ENCODE results near the gene GPR68. TPM values are rescaled to one million over a fixed set of nuclear protein-coding genes. Genes with fewer than 3 reads are reported as not detected.
A peak's percentile ranks its signal among the peaks of the same experiment; 100 is the strongest.

GPR68 gene, protein sequence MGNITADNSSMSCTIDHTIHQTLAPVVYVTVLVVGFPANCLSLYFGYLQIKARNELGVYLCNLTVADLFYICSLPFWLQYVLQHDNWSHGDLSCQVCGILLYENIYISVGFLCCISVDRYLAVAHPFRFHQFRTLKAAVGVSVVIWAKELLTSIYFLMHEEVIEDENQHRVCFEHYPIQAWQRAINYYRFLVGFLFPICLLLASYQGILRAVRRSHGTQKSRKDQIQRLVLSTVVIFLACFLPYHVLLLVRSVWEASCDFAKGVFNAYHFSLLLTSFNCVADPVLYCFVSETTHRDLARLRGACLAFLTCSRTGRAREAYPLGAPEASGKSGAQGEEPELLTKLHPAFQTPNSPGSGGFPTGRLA
- total RNA-seq (2014; rRNA removed; shearing (Covaris generic)) (0.13 and 0.85 TPM in 2 replicates), total RNA-seq (2022) (0.41 and 0.84 TPM in 2 replicates), Bru-seq, nascent RNA (percentile 26 among the genes with signal in this experiment), BruChase-seq, experiment 1, labeled RNA remaining after a 6-hour chase (percentile 23 among the genes with signal in this experiment), BruChase-seq, experiment 2, labeled RNA remaining after a 2-hour chase (percentile 27 among the genes with signal in this experiment)
- long read RNA-seq, partial matches to known transcripts, result 0 of 3 reads
- long read RNA-seq, other reads (novel, unspliced or antisense), result 3 of 3 reads

DNA sequence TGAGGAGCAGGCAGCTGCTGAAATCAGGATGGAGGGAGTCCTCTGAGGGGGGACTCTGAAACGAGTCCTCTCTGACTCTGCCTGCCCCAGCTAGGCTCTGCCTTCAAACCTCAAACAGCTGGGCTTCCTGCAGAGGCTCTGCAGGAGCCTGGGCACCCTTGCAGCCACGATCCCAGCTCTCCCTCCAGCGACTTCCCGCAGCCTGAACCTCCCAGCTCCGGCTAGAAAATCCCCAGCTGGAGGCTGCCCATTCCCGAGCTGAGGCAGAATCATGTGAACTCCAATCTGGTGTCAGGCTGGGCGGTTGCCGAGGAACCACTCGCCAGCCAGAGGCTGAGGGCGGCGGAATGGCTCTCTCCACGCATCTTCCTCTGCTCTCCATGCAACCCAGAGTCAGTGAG lies at the start of gene GPR68:
GPR68 (minus strand) TSS at position 204 of the 401 bp plus-strand sequence. CDS start 9,654 bp downstream, outside the sequence.
- H3K4me2 ChIP-seq (ENCODE audit: low read length), result peak within 1 kb of the TSS; percentile 87
- POLR2A ChIA-PET, result interaction anchor here (0.7 to 2.2 kb wide), 5 partner anchors 8 to 41 kb away, joined by 3 to 7 read pairs (median 4); no protein-coding TSS in a partner anchor
- DNase-seq (ENCODE audit: low spot score), result peak; percentile 50

DNA sequence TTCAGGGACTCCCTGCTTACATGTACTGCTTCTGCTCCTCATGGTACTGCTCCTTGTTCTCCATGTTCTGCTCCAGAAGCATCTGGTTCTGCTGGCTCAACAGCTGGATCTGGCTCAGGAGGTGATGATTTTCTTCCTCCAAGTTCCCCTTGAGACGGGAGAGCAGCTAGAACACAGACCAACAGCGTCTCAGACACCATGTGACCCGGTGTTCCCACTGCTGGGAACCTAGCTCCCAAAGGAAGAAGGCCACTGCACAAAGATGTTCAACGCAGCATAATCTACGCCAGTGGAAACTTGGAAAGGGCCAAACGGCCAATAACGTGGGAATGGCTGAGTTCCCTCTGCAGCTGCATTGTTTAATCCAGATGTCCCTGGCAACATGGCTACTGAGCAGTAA lies 49.6 kb upstream of the GPR68 start:
- TF ChIP-seq EZH2phosphoT487 (IDR thresholded peaks at IDR 0.05; ENCODE audit: borderline replicate concordance, low read depth, low read length), result no peak
- TF ChIP-seq, protein P1, sequence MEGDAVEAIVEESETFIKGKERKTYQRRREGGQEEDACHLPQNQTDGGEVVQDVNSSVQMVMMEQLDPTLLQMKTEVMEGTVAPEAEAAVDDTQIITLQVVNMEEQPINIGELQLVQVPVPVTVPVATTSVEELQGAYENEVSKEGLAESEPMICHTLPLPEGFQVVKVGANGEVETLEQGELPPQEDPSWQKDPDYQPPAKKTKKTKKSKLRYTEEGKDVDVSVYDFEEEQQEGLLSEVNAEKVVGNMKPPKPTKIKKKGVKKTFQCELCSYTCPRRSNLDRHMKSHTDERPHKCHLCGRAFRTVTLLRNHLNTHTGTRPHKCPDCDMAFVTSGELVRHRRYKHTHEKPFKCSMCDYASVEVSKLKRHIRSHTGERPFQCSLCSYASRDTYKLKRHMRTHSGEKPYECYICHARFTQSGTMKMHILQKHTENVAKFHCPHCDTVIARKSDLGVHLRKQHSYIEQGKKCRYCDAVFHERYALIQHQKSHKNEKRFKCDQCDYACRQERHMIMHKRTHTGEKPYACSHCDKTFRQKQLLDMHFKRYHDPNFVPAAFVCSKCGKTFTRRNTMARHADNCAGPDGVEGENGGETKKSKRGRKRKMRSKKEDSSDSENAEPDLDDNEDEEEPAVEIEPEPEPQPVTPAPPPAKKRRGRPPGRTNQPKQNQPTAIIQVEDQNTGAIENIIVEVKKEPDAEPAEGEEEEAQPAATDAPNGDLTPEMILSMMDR (conservative IDR thresholded peaks at IDR 0.05; ENCODE audit: low read length), result no peak
- ChIA-PET CTCF (ENCODE audit: unreplicated experiment) (no interaction called here), POLR2A (interaction anchor here (1.1 kb wide), 1 partner anchor 121 kb away, joined by 3 read pairs; no protein-coding TSS in a partner anchor)
- no peaks in the 10 kb centered on the region for H3K9me3 ChIP-seq (ENCODE audit: low read length)
- no peak overlapping the region for H3K4me3 ChIP-seq (ENCODE audit: low read depth, low read length, poor library complexity, severe bottlenecking)
- no peaks in the 10 kb centered on the region for H4K20me1 ChIP-seq (ENCODE audit: insufficient read depth, low read length)
- no peaks in the 10 kb centered on the region for H3K4me1 ChIP-seq (ENCODE audit: insufficient read depth, low read length, poor library complexity, severe bottlenecking)
- BruUV-seq (replicated peaks), result no TSS peak
- no peak overlapping the region for H2AFZ ChIP-seq (ENCODE audit: low read length)
- H3K79me2 ChIP-seq (ENCODE audit: insufficient read depth, low read depth, low read length), result no peaks in the 10 kb centered on the region
- DNase-seq (ENCODE audit: low spot score), result no peak
- no peaks in the 10 kb centered on the region for H3K9me2 ChIP-seq (ENCODE audit: insufficient read depth, low read length)
- no peak overlapping the region for H3K4me2 ChIP-seq (ENCODE audit: low read length)
- H3K27ac ChIP-seq (ENCODE audit: low read depth, low read length, poor library complexity, severe bottlenecking), result no peak overlapping the region
- H3K36me3 ChIP-seq (ENCODE audit: insufficient read depth, low read length), result peaks cover 100% of the 10 kb centered on the region
- intact Hi-C loops (cut with micrococcal nuclease; ENCODE audit: unreplicated experiment), result no loop called here

More for the DNA sequence above, at the start of gene GPR68:
- H3K36me3 ChIP-seq (ENCODE audit: insufficient read depth, low read length), result no peaks in the 10 kb centered on the region
- TF ChIP-seq, protein P1 (conservative IDR thresholded peaks at IDR 0.05; ENCODE audit: low read length), result no peak
- TF ChIP-seq EZH2phosphoT487 (IDR thresholded peaks at IDR 0.05; ENCODE audit: borderline replicate concordance, low read depth, low read length), result no peak
- H4K20me1 ChIP-seq (ENCODE audit: insufficient read depth, low read length), result no peaks in the 10 kb centered on the region
- H2AFZ ChIP-seq (ENCODE audit: low read length), result peak within 1 kb of the TSS; percentile 74; the same call in 1 of the 2 replicates
- no peaks in the 10 kb centered on the region for H3K9me2 ChIP-seq (ENCODE audit: insufficient read depth, low read length)
- H3K9me3 ChIP-seq (ENCODE audit: low read length), result no peaks in the 10 kb centered on the region
- H3K4me1 ChIP-seq (ENCODE audit: insufficient read depth, low read length, poor library complexity, severe bottlenecking), result peaks cover 68% of the 10 kb centered on the region
- H3K27ac ChIP-seq (ENCODE audit: low read depth, low read length, poor library complexity, severe bottlenecking), result peak within 1 kb of the TSS; percentile 76
- intact Hi-C loops (cut with micrococcal nuclease; ENCODE audit: unreplicated experiment), result loop anchor here (5.0 kb wide), 1 partner anchor 38 kb away; no protein-coding TSS in a partner anchor
- CTCF ChIA-PET (ENCODE audit: unreplicated experiment), result interaction anchor here (0.9 kb wide), 1 partner anchor 42 kb away, joined by 3 read pairs; no protein-coding TSS in a partner anchor
- H3K4me3 ChIP-seq (ENCODE audit: low read depth, low read length, poor library complexity, severe bottlenecking), result peak within 1 kb of the TSS; percentile 32
- H3K79me2 ChIP-seq (ENCODE audit: insufficient read depth, low read depth, low read length), result no peaks in the 10 kb centered on the region
- BruUV-seq (replicated peaks), result no TSS peak

Data from OCI-LY7 (cell line).